Osteocyte (in vitro differentiated cells): ENCODE measurements around the gene LUC7L2. TPM values are rescaled to one million over a fixed set of nuclear protein-coding genes. Genes with fewer than 3 reads are reported as not detected.

Experiments used
- DNase-seq: peaks from one replicate; pipeline ENCODE4 v3.0.0; 2021; ENCODE audit warnings: mixed read lengths; ENCODE audit not compliant: unreplicated experiment; ENCODE audit errors: extremely low spot score
- H3K27ac Mint-ChIP-seq: one replicate; pipeline ENCODE4 v1.8.0; 2021; ENCODE audit warnings: mild to moderate bottlenecking, mixed read lengths; ENCODE audit not compliant: unreplicated experiment
- H3K27me3 Mint-ChIP-seq: one replicate; pipeline ENCODE4 v1.8.0; 2021; ENCODE audit warnings: mixed read lengths; ENCODE audit not compliant: unreplicated experiment
- H3K36me3 Mint-ChIP-seq: one replicate; pipeline ENCODE4 v1.8.0; 2021; ENCODE audit warnings: mixed read lengths; ENCODE audit not compliant: unreplicated experiment
- H3K4me1 Mint-ChIP-seq: one replicate; pipeline ENCODE4 v1.8.0; 2021; ENCODE audit warnings: mixed read lengths; ENCODE audit not compliant: unreplicated experiment
- H3K4me3 Mint-ChIP-seq: one replicate; pipeline ENCODE4 v1.8.0; 2021; ENCODE audit warnings: mild to moderate bottlenecking, moderate library complexity, mixed read lengths; ENCODE audit not compliant: unreplicated experiment
- H3K9me3 Mint-ChIP-seq: one replicate; pipeline ENCODE4 v1.8.0; 2021; ENCODE audit warnings: mixed read lengths; ENCODE audit not compliant: unreplicated experiment
- total RNA-seq: library from RNA; stranded (reverse); gene quantifications from 2 replicates; pipeline ENCODE4 v1.2.1, GENCODE V29; 2021
- TF ChIP-seq, protein P1 (sequence below): fragments of 200-600 bp; sonication (generic); IDR thresholded peaks from 2 replicates; pipeline ENCODE4 v1.5.0; 2021; ENCODE audit warnings: antibody characterized with exemption, mild to moderate bottlenecking, moderate library complexity

LUC7L2 gene
- total RNA-seq, 1 donor from 2014 or later: 112 TPM

DNA sequence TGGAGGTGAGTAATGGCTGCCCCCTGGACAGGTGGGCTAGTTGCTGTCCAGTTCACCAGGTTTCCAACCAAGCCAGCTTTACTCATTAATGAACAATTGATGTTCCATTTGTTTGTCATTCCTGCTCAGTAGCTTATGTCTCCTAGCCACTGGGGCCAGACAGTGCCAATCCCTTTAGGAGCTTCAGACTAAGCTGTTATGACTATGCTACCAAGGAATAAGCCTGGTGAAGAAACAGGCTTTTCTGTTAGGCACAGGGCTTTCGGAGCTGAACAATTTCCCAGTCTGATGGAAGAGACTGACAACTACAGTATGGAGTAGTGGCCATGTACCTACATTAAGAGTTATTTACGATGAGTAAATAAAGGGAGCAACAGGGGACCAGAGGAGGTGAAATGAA is 20.7 kb upstream of the LUC7L2 start:
- no peak for DNase-seq
- H3K4me1 Mint-ChIP-seq: peaks cover 20% of the 10 kb centered on the region
- no peaks in the 10 kb centered on the region for H3K9me3 Mint-ChIP-seq
- TF ChIP-seq, protein P1, sequence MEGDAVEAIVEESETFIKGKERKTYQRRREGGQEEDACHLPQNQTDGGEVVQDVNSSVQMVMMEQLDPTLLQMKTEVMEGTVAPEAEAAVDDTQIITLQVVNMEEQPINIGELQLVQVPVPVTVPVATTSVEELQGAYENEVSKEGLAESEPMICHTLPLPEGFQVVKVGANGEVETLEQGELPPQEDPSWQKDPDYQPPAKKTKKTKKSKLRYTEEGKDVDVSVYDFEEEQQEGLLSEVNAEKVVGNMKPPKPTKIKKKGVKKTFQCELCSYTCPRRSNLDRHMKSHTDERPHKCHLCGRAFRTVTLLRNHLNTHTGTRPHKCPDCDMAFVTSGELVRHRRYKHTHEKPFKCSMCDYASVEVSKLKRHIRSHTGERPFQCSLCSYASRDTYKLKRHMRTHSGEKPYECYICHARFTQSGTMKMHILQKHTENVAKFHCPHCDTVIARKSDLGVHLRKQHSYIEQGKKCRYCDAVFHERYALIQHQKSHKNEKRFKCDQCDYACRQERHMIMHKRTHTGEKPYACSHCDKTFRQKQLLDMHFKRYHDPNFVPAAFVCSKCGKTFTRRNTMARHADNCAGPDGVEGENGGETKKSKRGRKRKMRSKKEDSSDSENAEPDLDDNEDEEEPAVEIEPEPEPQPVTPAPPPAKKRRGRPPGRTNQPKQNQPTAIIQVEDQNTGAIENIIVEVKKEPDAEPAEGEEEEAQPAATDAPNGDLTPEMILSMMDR: no peak
- H3K36me3 Mint-ChIP-seq: no peaks in the 10 kb centered on the region
- no peaks in the 10 kb centered on the region for H3K27me3 Mint-ChIP-seq
- peak overlapping the region; percentile 100 for H3K27ac Mint-ChIP-seq
- peak overlapping the region; percentile 90 for H3K4me3 Mint-ChIP-seq

DNA sequence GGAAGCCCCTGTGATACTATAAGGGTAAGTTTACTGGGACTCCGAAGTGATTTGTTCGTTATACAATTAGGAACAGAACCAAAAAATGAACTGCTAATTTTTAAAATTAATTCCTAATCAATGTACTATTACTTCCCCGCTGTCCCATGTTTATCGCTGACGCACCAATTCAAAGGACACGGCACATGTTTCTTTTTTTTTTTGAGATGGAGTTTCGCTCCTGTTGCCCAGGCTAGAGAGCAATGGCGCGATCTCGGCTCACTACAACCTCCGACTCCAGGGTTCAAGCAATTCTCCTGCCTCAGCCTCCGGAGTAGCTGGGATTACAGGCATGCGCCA is 20.0 kb upstream of the LUC7L2 start:
- Mint-ChIP-seq H3K27ac (peak overlapping the region; percentile 100), H3K4me3 (peak overlapping the region; percentile 90), H3K9me3 (no peaks in the 10 kb centered on the region), H3K27me3 (no peaks in the 10 kb centered on the region), H3K36me3 (no peaks in the 10 kb centered on the region), H3K4me1 (peaks cover 20% of the 10 kb centered on the region)
- no peak for DNase-seq
- TF ChIP-seq, protein P1: no peak

DNA sequence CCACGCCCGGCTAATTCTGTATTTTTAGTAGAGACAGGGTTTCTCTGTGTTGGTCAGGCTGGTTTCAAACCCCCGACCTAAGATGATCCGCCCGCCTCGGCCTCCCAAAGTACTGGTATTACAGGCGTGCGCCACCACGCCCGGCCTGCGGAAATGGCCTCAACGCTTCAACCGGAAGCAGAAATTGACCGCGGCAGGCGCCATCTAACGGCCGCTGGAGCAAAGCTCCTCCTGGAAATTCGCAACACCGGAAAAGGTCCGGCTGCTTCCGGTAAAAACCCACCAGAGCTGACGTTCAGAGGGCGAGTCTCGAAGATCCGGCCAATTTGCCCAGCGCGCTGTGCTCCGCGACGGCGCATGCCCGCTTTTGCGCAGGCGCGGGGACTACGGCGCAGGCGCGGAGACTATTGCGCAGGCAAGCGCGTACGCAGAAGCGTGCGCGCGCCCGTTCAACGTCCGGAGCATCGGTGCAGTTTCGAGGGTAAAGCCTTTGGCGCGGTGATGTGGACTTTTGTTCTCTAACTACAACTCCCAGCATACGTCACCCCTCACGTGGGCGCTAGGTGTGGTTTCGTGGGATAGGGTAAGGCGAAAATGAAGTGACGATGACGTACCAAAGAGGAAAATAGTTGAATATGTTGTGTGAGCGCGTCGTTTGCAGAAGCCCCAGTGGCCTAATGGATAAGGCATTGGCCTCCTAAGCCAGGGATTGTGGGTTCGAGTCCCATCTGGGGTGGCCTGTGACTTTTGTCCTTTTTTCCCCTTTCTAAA is 19.5 kb upstream of the LUC7L2 start:
- DNase-seq: peak; percentile 99
- Mint-ChIP-seq H3K4me3 (peak overlapping the region; percentile 90), H3K9me3 (no peaks in the 10 kb centered on the region), H3K27me3 (no peaks in the 10 kb centered on the region), H3K27ac (peak overlapping the region; percentile 100), H3K36me3 (no peaks in the 10 kb centered on the region), H3K4me1 (peaks cover 20% of the 10 kb centered on the region)
- TF ChIP-seq, protein P1: peak; percentile 87

DNA sequence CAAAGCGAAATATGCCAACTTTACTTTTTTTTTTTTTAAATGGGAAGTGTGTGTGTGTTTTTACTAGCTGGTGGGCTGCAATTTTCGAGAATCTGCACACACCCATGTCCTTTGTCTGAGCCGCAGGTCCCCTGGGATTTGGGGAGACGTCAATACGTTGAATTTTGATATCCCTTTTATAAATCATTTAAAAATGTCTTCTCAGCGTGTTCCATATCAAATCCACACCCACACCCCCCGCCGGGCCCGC is 19.0 kb upstream of the LUC7L2 start:
- peak overlapping the region; percentile 90 for H3K4me3 Mint-ChIP-seq
- H3K36me3 Mint-ChIP-seq: no peaks in the 10 kb centered on the region
- TF ChIP-seq, protein P1: no peak
- H3K27me3 Mint-ChIP-seq: no peaks in the 10 kb centered on the region
- H3K4me1 Mint-ChIP-seq: peaks cover 20% of the 10 kb centered on the region
- H3K9me3 Mint-ChIP-seq: no peaks in the 10 kb centered on the region
- H3K27ac Mint-ChIP-seq: peak overlapping the region; percentile 100
- peak; percentile 93 for DNase-seq

DNA sequence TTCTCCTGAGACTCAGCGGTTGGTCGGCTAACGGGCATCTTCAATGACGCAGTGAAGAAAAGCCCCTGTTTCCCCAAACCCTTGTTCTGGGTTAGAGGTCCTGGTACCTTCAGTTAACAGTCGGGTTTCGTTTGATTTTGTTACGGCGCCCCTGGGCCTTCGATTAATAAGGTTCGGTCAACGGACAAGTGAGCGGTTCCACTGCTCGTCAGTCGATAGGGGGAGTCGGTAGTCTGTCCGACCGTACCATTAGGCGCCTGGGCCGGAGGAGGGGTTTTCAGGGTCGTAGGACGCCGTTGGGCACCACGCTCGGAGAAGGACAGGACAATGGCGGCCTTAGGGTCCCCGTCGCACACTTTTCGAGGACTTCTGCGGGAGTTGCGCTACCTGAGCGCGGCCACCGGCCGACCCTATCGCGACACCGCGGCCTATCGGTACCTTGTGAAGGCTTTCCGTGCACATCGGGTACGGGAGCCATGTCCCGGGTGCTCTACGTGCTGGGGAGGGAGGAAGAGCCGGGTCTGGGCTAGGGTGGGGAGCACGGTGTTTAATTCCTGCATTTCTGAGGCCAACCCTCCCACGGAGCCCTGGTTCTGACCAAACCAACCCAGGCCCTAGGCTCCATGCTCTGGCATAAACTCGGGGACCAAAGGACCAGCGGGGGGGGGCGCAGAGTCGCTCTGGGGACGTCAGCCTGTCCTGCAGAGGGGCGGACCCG is 18.5 kb upstream of the LUC7L2 start, which contains the start of gene FMC1:
TSS of gene FMC1 (plus strand) at position 280 of the 718 bp plus-strand sequence. CDS start at position 328, 48 bp downstream.
- TF ChIP-seq, protein P1: peak; percentile 38
- Mint-ChIP-seq H3K4me1 (peaks cover 20% of the 10 kb centered on the region), H3K27me3 (no peaks in the 10 kb centered on the region), H3K4me3 (peak within 1 kb of the TSS; percentile 90), H3K27ac (peak within 1 kb of the TSS; percentile 100), H3K9me3 (no peaks in the 10 kb centered on the region), H3K36me3 (no peaks in the 10 kb centered on the region)
- peak; percentile 96 for DNase-seq
